HepG2 (cell line): ENCODE measurements around the gene TMEM167B. TPM values are rescaled to one million over a fixed set of nuclear protein-coding genes. Genes with fewer than 3 reads are reported as not detected.

Experiments used
- ARID2 ChIP-seq: sonication (generic); formaldehyde crosslinking; IDR thresholded peaks from 2 replicates; pipeline ENCODE4 v1.8.1; 2022; ENCODE audit warnings: mild to moderate bottlenecking, missing genetic modification reagents, borderline replicate concordance
- ATAD3A ChIP-seq: sonication (generic); formaldehyde crosslinking; IDR thresholded peaks from 2 replicates; pipeline ENCODE4 v1.4.0; 2020; ENCODE audit warnings: missing genetic modification reagents
- ATF1 ChIP-seq: IDR thresholded peaks from 2 replicates; pipeline ENCODE4 v1.6.1; 2016; ENCODE audit warnings: mild to moderate bottlenecking, control low read depth
- KLF15 ChIP-seq: sonication (generic); formaldehyde crosslinking; IDR thresholded peaks from 2 replicates; pipeline ENCODE4 v1.8.1; 2023; ENCODE audit warnings: borderline replicate concordance, mild to moderate bottlenecking, inconsistent platforms, missing genetic modification reagents, mixed read lengths
- MED8 ChIP-seq: sonication (generic); formaldehyde crosslinking; IDR thresholded peaks from 2 replicates; pipeline ENCODE4 v1.8.1; 2023; ENCODE audit warnings: mild to moderate bottlenecking, missing genetic modification reagents; ENCODE audit not compliant: insufficient replicate concordance
- SMYD3 ChIP-seq: sonication (generic); formaldehyde crosslinking; IDR thresholded peaks from 2 replicates; pipeline ENCODE4 v1.8.1; 2023; ENCODE audit warnings: mild to moderate bottlenecking, missing genetic modification reagents
- TARDBP ChIP-seq: sonication (generic); formaldehyde crosslinking; IDR thresholded peaks from 2 replicates; pipeline ENCODE4 v1.8.0; 2022; ENCODE audit warnings: mild to moderate bottlenecking, missing genetic modification reagents
- TRIM24 ChIP-seq: sonication (generic); formaldehyde crosslinking; IDR thresholded peaks from 2 replicates; pipeline ENCODE4 v1.8.0; 2022; ENCODE audit warnings: mild to moderate bottlenecking, missing genetic modification reagents
- ZNF337 ChIP-seq: sonication (generic); formaldehyde crosslinking; IDR thresholded peaks from 2 replicates; pipeline ENCODE4 v1.5.1; 2020; ENCODE audit warnings: missing genetic modification reagents, low read depth, mild to moderate bottlenecking, borderline replicate concordance
- ZNF350 ChIP-seq: sonication (generic); formaldehyde crosslinking; IDR thresholded peaks from 2 replicates; pipeline ENCODE4 v1.4.0; 2020; ENCODE audit warnings: mild to moderate bottlenecking, low read depth, missing genetic modification reagents, borderline replicate concordance
- ZNF615 ChIP-seq: sonication (generic); formaldehyde crosslinking; IDR thresholded peaks from 2 replicates; pipeline ENCODE4 v1.5.0; 2020; ENCODE audit warnings: mild to moderate bottlenecking, missing genetic modification reagents, borderline replicate concordance
- ZNF644 ChIP-seq: IDR thresholded peaks from 2 replicates; pipeline ENCODE4 v1.6.1; 2016; ENCODE audit warnings: low read depth
- ZNF652 ChIP-seq: IDR thresholded peaks from 2 replicates; pipeline ENCODE4 v1.6.1; 2016; ENCODE audit warnings: low read depth, borderline replicate concordance
- ZNF841 ChIP-seq: sonication (generic); formaldehyde crosslinking; IDR thresholded peaks from 2 replicates; pipeline ENCODE4 v1.8.1; 2023; ENCODE audit warnings: missing genetic modification reagents, borderline replicate concordance
- ZSCAN29 ChIP-seq: sonication (generic); formaldehyde crosslinking; conservative IDR thresholded peaks from 2 replicates; pipeline ENCODE4 v1.4.0; 2020; ENCODE audit warnings: mild to moderate bottlenecking, missing genetic modification reagents
- polyA plus RNA-seq, 8 experiments: library from polyadenylated mRNA; depleted of rRNA in 3 of 8; stranded (reverse) in 7 of 8; unstranded in 1 of 8; fragments of >200 nt; fragmentation: Illumina TruSeq in 4 of 8; extraction: Trizol in 4 of 8; gene quantifications; 2 replicates each; pipeline versions ENCODE4 v1.2.1 to v1.2.3, GENCODE V29; 2011 to 2016; ENCODE audit warnings: low read depth in 4 of 8, missing spikeins in 1 of 8, mixed read lengths in 1 of 8; ENCODE audit not compliant: insufficient read depth in 1 of 8
- total RNA-seq, 5 experiments: library from RNA; depleted of rRNA; stranded (reverse); fragments of >200 nt; fragmentation: Illumina TruSeq; extraction: Trizol; gene quantifications; 2 replicates each; pipeline ENCODE4 v1.2.3, GENCODE V29; 2016; ENCODE audit warnings: low read depth in 1 of 5
- TF ChIP-seq, protein P1 (sequence below): IDR thresholded peaks from 2 replicates; pipeline ENCODE4 v1.6.1; 2016; ENCODE audit warnings: low read depth, missing genetic modification reagents, missing compliant biosample characterization
- TF ChIP-seq, protein P2 (sequence below): sonication (generic); formaldehyde crosslinking; IDR thresholded peaks from 2 replicates; pipeline ENCODE4 v1.4.0; 2020; ENCODE audit warnings: missing genetic modification reagents
- TF ChIP-seq, protein P3 (sequence below): sonication (generic); formaldehyde crosslinking; IDR thresholded peaks from 2 replicates; pipeline ENCODE4 v1.8.0; 2022; ENCODE audit warnings: mild to moderate bottlenecking, missing genetic modification reagents
- TF ChIP-seq, protein P4 (sequence below): IDR thresholded peaks from 2 replicates; pipeline ENCODE4 v1.6.1; 2012; ENCODE audit warnings: inconsistent platforms
- TF ChIP-seq, protein P5 (sequence below), 2 experiments: fragments of 450-650 bp in 1 of 2; sonication (generic) in 1 of 2; formaldehyde crosslinking; IDR thresholded peaks; 2 replicates each; pipeline versions ENCODE4 v1.5.0 to v1.8.0; 2020 to 2022; ENCODE audit warnings: mild to moderate bottlenecking in 1 of 2, missing genetic modification reagents in 1 of 2

TMEM167B gene
- total and polyA plus RNA-seq, 2 of the 13 experiments (the other 11 are each of a cell fraction or from before 2014, with no cell fraction given): 9.5 to 22.4 TPM

DNA sequence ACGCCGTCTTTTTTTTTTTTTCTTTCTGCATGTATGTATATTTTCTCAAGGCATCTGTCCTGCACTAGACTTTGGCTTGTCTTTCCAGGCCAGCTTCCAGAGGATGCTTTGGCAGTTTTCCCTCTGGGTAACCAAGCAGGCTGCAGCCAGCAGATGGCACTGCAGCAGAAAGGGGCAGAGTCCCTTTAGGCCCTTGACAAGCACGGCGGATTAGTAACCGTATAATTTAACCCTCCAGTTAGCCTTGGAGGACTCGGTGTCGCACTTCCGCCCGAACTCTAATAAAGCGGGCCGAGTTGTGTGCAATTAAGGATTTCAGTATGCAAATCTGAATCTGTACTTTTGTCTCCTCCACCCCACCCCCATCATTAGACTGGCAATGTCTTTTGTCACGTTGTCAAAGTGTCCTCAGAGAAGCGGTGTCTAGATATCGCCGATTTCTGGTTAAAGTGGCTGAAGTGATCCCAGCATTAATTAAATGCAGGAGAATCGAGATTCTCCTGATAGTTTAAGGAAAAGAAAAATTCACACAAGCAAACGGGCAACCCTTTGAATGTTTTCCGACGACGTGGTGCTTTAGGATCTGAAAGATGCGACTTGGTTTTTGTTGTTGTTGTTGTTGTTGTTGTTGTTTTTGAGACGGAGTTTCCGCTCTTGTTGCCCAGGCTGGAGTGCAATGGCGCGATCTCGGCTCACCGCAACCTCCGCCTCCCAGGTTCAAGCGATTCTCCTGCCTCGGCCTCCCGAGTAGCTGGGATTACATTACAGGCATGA, 1.1 kb upstream of the TMEM167B start (continued):
- TF ChIP-seq, protein P1, sequence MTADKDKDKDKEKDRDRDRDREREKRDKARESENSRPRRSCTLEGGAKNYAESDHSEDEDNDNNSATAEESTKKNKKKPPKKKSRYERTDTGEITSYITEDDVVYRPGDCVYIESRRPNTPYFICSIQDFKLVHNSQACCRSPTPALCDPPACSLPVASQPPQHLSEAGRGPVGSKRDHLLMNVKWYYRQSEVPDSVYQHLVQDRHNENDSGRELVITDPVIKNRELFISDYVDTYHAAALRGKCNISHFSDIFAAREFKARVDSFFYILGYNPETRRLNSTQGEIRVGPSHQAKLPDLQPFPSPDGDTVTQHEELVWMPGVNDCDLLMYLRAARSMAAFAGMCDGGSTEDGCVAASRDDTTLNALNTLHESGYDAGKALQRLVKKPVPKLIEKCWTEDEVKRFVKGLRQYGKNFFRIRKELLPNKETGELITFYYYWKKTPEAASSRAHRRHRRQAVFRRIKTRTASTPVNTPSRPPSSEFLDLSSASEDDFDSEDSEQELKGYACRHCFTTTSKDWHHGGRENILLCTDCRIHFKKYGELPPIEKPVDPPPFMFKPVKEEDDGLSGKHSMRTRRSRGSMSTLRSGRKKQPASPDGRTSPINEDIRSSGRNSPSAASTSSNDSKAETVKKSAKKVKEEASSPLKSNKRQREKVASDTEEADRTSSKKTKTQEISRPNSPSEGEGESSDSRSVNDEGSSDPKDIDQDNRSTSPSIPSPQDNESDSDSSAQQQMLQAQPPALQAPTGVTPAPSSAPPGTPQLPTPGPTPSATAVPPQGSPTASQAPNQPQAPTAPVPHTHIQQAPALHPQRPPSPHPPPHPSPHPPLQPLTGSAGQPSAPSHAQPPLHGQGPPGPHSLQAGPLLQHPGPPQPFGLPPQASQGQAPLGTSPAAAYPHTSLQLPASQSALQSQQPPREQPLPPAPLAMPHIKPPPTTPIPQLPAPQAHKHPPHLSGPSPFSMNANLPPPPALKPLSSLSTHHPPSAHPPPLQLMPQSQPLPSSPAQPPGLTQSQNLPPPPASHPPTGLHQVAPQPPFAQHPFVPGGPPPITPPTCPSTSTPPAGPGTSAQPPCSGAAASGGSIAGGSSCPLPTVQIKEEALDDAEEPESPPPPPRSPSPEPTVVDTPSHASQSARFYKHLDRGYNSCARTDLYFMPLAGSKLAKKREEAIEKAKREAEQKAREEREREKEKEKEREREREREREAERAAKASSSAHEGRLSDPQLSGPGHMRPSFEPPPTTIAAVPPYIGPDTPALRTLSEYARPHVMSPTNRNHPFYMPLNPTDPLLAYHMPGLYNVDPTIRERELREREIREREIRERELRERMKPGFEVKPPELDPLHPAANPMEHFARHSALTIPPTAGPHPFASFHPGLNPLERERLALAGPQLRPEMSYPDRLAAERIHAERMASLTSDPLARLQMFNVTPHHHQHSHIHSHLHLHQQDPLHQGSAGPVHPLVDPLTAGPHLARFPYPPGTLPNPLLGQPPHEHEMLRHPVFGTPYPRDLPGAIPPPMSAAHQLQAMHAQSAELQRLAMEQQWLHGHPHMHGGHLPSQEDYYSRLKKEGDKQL (CRISPR knock-in tag): no peak
- TF ChIP-seq, protein P2, sequence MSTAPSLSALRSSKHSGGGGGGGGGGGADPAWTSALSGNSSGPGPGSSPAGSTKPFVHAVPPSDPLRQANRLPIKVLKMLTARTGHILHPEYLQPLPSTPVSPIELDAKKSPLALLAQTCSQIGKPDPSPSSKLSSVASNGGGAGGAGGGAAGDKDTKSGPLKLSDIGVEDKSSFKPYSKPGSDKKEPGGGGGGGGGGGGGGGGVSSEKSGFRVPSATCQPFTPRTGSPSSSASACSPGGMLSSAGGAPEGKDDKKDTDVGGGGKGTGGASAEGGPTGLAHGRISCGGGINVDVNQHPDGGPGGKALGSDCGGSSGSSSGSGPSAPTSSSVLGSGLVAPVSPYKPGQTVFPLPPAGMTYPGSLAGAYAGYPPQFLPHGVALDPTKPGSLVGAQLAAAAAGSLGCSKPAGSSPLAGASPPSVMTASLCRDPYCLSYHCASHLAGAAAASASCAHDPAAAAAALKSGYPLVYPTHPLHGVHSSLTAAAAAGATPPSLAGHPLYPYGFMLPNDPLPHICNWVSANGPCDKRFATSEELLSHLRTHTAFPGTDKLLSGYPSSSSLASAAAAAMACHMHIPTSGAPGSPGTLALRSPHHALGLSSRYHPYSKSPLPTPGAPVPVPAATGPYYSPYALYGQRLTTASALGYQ: no peak
- TF ChIP-seq SMYD3 (no peak), ZNF615 (CRISPR knock-in tag) (no peak), ZNF652 (CRISPR knock-in tag) (peak; percentile 93), ZNF644 (CRISPR knock-in tag) (no peak; the same call in 1 of the 2 replicates), ARID2 (CRISPR knock-in tag) (no peak), ZNF841 (CRISPR knock-in tag) (no peak), ATAD3A (no peak), TRIM24 (no peak), ATF1 (no peak), ZNF350 (CRISPR knock-in tag) (no peak), KLF15 (CRISPR knock-in tag) (no peak), MED8 (CRISPR knock-in tag) (no peak), ZSCAN29 (CRISPR knock-in tag) (peak; percentile 98), TARDBP (CRISPR knock-in tag) (0 out of 2 replicates have a peak, but pooled peaks have one; percentile 9), ZNF337 (CRISPR knock-in tag) (no peak)
- TF ChIP-seq, protein P3, sequence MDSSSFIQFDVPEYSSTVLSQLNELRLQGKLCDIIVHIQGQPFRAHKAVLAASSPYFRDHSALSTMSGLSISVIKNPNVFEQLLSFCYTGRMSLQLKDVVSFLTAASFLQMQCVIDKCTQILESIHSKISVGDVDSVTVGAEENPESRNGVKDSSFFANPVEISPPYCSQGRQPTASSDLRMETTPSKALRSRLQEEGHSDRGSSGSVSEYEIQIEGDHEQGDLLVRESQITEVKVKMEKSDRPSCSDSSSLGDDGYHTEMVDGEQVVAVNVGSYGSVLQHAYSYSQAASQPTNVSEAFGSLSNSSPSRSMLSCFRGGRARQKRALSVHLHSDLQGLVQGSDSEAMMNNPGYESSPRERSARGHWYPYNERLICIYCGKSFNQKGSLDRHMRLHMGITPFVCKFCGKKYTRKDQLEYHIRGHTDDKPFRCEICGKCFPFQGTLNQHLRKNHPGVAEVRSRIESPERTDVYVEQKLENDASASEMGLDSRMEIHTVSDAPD (CRISPR knock-in tag): no peak
- TF ChIP-seq, protein P4, sequence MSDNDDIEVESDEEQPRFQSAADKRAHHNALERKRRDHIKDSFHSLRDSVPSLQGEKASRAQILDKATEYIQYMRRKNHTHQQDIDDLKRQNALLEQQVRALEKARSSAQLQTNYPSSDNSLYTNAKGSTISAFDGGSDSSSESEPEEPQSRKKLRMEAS: no peak
- TF ChIP-seq, protein P5, sequence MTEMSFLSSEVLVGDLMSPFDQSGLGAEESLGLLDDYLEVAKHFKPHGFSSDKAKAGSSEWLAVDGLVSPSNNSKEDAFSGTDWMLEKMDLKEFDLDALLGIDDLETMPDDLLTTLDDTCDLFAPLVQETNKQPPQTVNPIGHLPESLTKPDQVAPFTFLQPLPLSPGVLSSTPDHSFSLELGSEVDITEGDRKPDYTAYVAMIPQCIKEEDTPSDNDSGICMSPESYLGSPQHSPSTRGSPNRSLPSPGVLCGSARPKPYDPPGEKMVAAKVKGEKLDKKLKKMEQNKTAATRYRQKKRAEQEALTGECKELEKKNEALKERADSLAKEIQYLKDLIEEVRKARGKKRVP (CRISPR knock-in tag; IDR thresholded peaks at IDR 0.05): peak in 1 of 2 experiments; percentile 51; a peak in 1 of 4 replicates
